ENCODE results near the gene GPD1.
"Not testable (repeated sequence)": the region's sequence is repeated elsewhere in the genome, so short reads cannot be mapped to it uniquely, and the experiment has no call there.

GPD1 gene

DNA sequence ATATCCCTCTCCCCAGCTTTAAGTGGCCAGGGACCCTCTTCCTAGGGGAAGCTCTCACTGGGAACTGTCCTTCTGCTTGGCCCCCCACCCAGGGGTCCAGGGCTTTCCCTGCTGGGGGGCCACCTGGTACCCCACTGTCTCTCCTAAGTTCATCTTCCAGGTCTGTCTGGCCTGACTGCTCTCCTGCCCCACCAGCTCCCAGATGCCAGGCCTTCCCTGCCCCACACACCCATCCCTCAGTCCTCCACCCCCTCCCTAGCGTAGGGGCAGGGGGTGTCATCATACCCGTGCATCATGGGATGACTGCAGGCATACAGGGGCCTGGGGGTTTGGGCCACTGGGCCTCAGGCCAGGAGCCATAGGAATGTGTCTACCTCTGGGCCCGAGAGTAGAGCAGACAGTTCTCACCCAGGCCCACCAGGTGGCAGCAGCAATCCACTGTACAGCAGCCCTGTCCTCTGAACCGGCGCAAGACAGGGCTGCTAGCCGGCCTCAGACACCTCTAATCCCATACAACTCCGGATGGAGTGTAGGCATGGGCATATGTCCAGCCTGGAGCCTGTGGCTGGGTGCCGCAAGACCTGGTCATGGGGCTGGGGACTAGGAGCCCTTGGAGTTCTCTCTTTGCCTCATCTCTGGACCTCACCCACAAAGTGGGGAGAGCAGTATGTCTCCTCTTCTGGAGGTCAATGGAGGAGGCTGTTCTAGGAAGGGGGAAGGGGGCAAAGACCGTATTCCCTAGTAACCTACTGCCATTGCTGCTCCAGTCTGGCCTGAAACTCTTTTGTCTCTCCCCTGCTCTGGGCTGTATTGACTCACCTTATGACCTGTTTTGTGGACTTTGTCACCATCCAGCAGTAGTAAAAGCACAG lies 28.6 kb upstream of the GPD1 start:
- DNase-seq, result peak; percentile 57

DNA sequence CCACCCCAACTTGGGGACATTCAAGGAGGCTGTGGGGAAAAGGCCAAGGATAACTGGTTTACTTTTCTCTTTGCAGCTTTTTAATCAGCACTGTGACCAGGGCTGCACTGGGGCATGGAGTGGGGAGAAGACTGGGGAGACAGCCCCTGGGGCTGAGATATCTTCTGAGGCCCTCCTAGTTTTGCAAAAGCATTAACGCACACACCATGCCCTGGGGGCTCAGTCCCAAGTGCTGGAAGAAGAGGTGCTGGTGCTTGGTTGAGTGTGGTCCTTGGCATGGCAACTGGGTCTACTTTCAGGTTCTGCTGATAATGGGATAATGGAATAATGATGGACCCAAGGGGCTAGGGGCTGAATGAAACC lies 28.0 kb upstream of the GPD1 start:
- no peak for DNase-seq

DNA sequence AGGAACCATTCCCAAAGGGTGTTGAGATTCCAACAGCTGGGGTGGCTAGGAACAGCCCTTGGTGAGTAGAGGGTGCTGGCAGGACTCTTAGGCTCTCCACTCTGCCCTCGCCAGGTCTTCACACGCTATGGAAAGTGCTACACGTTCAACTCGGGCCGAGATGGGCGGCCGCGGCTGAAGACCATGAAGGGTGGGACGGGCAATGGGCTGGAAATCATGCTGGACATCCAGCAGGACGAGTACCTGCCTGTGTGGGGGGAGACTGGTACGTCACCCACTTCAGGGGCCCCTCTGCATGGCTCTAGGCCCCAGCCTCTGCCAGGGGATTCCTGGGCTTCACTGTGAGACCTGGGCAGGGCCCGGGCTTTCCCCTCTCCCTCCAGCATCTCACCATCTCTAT lies 26.7 kb upstream of the GPD1 start:
- no peak for DNase-seq

DNA sequence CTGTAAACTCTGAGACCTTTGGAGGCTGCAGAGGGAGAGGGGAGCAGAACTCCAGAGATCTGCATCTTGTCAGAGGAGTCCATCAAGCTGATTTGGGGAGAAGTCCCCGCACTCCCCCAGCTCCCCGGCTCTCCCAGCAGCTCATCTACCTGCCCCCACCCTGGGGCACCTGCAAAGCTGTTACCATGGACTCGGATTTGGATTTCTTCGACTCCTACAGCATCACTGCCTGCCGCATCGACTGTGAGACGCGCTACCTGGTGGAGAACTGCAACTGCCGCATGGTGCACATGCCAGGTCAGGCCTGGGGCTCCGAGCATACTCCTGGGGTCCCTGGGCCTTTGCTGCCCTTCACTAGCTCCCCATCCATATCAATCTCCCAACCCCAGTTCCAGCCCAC lies 25.5 kb upstream of the GPD1 start:
- DNase-seq, result no peak

DNA sequence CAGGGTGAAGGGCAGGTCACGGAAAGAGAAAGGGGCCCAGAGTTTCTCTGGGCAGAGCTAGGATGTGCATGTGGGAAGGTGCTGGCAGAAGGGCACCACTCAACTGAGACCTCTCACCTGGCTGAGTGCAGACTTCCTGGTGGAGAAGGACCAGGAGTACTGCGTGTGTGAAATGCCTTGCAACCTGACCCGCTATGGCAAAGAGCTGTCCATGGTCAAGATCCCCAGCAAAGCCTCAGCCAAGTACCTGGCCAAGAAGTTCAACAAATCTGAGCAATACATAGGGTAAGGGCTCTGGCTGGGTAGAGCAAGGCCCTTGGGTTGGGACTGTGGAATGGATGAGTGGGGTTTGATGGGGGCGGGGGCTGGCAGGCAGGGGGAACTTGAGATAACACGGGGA lies 24.0 kb upstream of the GPD1 start:
- no peak for DNase-seq

DNA sequence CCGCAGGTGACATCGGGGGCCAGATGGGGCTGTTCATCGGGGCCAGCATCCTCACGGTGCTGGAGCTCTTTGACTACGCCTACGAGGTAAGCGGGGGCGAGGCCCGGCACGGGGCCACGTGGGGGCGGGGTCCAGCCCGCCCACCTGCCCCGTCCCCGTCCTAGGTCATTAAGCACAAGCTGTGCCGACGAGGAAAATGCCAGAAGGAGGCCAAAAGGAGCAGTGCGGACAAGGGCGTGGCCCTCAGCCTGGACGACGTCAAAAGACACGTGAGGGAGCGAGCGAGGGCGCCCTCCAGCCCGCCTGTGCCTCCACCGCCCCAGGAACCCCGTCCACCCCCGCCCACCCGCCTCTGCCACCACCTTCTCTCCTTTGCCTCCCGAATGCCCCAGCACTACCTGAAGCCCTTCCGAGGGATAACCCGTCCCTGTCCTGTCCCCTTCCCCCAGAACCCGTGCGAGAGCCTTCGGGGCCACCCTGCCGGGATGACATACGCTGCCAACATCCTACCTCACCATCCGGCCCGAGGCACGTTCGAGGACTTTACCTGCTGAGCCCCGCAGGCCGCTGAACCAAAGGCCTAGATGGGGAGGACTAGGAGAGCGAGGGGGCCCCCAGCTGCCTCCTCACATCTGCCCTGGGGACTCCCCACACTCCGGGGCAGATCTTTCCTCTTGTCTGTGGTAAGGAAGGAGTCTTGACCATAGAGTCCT lies 22.6 kb upstream of the GPD1 start:
- DNase-seq, result no peak

DNA sequence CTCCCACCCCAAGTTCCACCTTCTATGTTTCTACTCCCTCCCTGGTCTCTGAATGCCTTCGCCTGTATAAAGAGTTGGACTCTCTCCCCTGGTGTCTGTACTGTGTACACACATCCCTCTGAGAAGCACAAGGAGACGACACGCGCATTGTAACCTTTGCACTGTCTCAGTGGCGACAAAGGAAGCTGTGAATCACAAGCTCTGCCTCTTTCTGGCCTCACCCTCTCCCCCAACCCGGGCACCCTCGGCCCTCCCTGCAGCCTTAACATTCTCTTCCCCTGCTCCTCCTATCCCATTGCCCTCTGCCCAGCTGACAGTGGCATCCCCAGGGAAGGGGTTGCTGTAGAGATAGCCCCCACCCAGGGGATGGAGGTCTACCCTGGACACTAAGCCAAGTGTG lies 21.2 kb upstream of the GPD1 start:
- DNase-seq, result no peak

DNA sequence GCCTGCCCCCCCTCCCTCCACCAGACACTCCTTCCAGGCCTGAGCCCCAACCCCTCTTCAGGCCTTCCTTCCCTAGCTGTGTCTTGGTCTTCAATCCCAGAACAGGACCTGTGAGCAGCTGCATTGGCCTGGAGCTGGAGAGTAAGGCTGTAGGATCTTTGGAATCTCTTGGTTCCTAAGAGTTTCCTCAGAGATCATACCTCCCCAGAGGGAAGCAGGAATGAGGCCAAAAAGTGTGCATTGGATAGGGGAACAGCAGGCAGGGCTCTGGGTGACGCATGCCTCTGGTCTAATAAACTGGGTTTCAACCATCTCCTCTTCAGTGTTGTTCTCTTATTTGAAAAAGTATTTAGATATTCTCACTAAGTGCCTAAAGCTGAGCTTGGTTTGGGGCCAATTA lies 20.5 kb upstream of the GPD1 start:
- no peak for DNase-seq

DNA sequence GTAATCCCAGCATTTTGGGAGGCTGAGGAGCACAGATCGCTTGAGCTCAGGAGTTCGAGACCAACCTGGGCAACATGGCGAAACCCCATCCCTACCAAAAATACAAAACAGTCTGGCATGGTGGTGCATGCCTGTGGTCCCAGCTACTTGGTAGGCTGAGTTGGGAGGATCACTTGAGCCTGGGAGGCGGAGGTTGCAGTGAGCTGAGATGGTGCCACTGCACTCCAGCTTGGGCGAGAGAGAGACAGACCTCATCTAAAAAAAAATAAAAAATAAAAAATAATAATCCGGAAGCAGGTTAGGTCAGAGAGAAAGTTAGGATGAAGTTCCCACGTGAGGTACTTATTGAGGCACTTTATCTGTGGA lies 19.4 kb upstream of the GPD1 start:
- not testable (repeated sequence) for DNase-seq

DNA sequence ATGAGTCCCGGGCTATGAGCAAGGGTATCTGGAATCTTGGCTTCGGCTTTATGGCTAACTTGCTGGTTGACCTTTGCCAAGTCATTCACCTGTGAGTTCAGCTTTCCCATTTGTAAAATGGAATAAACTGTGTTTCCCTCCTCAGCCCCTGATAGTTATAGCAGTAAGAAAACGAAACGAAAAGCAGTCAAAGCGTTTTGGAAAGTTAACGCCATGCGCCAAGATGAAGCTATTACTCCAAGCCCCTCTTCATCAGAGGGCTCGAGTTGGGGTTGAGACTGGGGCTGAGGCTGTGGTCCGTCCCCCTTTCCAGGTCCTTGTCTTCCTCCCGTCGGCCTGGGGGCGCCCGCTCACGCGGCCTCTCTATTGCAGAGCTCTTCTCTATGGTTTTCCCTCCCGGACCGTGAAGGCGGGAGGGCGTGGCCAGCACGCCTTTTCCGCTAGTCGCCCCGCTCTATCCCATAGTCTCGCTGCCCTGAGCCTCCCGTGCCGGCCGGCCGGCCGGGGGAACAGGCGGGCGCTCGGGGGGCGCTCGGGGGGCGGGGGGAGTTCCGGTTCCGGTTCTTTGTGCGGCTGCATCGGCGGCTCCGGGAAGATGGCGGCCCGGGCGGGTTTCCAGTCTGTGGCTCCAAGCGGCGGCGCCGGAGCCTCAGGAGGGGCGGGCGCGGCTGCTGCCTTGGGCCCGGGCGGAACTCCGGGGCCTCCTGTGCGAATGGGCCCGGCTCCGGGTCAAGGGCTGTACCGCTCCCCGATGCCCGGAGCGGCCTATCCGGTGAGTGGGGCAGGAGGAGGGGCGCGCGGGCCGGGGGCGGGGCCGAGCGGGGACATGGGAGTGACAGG lies 18.8 kb upstream of the GPD1 start, which contains the start of gene SMARCD1:
TSS of gene SMARCD1 (plus strand) at position 568 of the 840 bp plus-strand sequence. CDS start at position 596, 28 bp downstream.
- DNase-seq, result peak; percentile 92

DNA sequence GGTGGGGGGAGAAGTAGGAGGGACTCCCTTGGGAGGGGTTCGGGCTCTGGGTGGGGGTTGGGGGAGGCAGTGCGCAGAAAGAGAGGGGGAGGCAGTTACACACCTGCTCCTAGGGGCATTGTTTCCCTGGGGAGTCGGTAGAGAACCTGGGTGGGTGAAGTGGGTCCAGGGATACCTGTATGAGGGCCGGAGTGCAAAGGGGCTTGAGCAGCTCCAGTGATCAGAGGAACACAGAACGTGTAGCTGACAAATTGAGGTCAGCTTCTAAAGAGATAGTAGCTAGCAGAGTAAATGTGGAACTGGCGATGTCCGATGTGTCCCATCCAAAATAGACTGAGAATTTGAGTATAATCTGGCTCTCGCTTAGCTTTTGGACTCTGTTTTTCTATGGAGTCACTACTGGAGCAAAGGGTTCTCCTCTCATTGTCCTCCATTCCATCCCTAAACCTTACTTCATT lies 18.2 kb upstream of the GPD1 start:
- DNase-seq, result no peak

DNA sequence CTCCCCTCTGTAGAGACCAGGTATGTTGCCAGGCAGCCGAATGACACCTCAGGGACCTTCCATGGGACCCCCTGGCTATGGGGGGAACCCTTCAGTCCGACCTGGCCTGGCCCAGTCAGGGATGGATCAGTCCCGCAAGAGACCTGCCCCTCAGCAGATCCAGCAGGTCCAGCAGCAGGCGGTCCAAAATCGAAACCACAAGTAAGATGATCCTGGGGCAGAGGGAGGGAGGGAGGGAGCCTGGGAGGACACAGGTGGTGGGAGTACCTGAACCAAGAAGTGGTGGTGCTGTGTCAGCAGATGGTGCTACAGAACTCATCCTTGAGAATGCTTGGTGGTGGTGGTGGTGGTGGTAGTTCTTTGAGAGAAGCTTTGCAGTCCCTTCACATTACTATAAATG lies 17.7 kb upstream of the GPD1 start:
- DNase-seq, result no peak

DNA sequence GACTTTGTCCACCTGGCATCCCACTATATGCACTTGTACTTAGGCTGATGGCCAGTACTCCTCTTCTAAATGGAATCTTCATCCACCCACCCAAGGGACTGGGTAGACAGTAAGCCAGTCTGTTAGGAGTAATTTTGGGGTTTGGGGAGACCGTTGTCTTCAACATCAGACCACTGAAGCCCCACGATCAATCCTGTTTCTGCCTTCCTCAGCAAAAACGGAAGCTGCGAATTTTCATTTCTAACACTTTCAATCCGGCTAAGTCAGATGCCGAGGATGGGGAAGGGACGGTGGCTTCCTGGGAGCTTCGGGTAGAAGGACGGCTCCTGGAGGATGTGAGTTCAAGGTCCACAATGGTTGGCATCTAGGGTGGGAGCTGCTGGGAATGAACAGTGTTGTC lies 16.7 kb upstream of the GPD1 start:
- DNase-seq, result no peak

DNA sequence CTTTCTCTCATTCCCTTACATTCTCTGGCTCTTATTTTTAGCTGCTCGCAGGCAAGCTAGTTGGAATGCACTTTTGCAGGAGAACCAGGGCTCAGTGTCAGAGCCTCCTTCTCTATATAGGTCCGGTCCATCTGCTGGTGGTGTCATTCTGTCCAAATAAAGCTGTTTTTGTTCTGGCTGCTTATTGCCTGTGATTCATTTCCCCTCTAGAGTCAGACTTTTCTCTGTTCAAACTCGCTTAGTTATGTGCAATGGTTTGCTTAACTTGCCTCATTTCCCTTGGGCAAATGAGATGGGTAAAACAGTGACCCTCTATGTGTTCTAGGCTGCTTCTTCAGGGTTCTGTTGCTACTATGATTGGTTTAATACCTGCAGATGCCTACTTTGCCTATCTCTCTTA lies 15.8 kb upstream of the GPD1 start:
- no peak for DNase-seq

DNA sequence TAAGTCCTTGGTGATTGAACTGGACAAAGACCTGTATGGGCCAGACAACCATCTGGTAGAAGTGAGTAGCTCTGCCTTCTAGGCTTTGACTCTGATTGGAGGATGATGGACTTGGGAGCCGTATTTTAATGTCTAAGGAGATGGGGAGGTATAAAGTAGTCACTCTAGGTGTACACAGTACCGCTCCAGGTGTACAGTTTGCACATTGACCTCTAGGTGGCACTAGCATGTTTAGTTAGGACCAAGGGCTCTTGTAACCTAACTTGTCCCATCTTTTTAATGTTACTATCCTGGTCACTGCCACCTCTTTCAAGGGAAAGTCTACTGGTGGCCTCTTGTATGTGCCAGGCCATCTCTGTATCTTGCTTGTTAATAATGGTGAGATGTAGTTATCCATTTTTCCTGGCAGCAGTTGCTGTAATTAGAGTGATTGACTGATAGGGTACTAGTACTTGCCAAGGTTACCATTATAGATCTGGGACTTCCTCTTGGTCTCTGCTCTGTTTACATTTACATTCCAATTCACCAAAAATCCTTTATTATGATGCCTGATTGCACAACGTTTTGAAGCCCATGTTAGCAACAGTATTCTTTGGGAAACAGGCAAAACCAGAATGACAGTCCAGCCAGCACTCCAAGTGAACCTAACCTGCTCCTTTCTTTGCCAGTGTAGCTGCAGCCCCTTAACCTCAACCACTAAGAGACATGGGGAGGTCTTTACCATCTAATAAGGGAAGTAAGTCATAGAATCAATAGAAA lies 15.1 kb upstream of the GPD1 start:
- DNase-seq, result peak; percentile 66

DNA sequence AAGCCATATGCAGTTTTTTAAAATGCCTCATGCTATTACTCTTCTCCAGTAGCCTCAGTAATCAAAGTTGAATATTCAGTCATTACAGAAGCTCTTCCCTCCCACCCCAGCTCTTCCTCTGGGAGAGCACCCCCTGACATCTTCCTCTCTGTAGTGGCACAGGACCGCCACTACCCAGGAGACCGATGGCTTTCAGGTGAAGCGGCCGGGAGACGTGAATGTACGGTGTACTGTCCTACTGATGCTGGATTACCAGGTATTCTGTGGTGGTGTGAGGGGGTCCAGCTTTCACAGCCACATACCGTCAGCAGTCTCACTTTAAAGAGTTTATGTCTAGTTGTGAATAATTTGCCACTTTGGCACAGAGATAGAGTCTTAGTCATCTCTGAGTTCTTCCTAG lies 14.1 kb upstream of the GPD1 start:
- DNase-seq, result no peak

DNA sequence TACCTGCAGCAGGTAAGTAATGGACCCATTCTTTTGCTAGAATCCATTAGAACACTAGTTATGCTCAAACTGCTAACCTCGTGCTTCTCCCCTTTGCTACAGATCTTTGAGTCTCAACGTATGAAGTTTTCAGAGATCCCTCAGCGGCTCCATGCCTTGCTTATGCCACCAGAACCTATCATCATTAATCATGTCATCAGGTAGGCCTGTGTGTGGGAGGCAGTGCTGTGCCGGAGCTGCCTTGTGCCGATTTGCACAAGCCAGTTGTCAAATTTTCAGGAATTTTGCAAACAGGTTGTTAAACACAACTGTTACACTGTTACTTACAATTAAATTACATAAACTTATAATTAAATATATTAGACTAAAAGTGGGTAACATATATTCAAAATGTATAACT lies 13.4 kb upstream of the GPD1 start:
- DNase-seq, result no peak

DNA sequence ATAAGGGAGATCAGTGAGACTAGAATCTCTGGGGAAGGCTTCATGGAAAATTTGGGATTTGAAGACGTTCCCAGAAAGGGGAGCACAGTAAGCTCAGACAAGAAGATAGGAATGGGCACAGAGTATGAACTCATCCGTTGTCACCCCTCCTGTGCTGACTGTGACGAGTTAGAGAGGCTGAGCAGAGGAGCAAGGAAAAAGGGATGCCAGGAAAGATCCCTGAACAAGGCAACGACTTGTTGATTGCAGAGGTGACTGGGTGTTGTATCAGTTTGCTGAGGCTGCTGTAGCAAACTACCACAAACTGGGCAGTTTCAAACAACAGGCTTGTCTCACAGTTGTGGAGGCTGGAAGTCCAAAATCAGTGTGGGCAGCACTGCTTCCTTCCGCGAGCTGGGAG lies 5.9 kb upstream of the GPD1 start:
- no peak for DNase-seq

DNA sequence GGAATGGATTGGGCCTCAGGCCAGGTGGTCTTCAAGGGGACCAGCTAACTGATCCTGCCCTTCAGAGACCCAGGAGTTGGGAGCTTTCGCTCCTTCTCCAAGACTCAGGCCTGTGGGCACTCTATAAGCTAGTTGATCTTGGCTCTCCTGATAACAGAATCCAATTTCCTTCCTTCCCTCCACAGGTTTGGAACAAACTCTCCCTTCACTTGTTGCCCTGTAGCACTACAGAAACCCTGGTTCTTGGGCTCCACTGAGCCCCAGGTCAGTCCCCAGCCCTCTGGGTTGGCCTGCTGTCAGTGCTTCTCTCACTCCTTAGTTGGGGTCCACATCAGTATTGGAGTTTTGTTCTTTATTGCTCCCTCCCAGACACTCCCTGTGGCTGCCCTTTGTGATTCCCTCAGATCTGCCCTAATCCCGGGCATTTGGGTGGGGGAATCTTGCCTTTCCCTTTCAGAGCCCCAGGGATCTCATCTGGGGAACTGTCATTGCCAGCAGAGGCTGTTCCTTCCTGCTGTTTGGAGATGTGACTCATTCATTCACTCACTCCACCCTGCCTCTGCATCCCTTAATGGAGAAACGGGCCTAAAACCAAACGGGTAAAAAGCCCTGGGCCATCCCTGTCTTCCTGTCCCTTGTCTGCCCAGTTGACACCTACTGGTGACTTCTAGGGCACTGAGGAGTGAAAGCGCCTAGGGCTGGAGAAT lies 4.4 kb upstream of the GPD1 start:
- DNase-seq, result no peak

DNA sequence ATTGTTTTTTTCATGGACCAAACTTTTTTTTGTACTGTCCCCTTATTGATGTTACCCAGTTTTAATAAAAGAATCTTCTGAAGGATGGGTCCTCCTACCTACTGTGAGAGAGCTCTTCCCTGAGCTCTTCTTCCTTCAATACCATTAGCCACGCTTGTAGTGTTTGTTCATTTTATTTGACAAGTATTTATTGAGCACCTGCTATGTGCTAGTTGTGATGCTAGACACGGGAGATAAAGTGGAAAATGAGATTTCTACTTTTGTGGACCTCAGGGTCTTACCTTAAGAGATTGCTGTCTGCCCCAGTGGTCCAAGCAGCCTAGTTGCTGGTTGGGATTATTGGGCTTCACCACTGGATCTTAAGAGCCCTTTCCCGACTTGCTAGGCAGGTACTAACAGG lies 3.2 kb upstream of the GPD1 start:
- no peak for DNase-seq

DNA sequence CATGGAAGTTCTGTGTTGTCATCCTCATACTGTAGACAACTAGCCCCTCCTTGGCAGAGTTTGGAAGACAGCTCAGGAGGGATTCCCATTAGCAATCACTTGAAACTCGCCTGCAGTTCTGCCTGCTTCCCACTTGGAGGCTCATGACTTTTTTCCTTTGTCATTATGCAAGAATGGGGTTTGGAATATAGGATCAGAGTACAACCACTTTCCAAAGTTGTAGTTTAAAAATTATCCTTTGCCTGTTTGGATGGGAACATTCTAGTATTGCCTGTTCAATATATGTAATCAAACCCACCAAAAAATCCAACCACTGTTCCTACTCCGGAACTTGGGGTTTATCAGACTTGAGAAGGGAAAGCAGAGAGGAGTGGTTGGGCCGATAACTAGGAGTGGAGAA lies 2.1 kb upstream of the GPD1 start:
- DNase-seq, result no peak

DNA sequence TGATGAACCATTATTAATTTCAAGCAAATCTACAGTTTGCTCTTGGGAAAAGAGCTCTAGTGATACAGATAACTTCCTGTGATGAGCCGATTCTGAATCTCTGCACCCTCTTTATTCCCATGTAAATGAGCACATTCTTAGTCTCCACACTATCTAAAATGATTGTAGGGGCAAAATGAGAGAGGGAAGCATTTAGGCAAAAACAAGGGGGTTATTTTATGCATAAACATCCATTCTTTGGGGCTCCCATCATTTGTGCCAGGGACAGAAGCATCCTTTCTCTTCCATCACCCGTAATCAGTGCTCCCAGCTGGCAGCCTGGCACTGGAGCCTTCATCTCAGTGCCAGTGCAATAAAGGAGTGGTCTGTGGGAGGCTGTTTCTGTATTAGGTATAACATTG lies 1.7 kb upstream of the GPD1 start:
- no peak for DNase-seq

All from NCI-H748 treated with DMSO at 0.1 percent for 48 hours (cell line).